ENCODE results near the gene FHOD3.

FHOD3 gene

DNA sequence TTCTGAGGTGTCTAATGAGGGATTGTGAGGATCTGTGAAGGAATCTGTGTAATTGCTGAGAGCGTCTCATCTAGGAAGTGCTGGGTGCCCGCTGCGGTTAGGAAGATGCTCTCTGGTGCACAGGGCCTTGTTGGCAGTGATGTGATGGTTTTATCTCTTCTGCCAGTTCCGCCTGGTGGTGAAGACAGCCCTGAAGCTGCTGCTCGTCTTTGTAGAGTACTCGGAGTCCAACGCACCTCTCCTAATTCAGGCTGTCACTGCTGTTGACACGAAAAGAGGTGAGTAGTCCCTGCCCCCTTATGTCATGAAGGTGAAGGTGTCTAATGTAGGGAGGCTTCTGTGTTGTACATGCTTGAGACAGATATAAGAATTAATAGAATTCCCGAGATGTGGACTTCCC is 297.1 kb downstream of the FHOD3 start:
- DNase-seq (ENCODE audit: low spot score) = no peak

DNA sequence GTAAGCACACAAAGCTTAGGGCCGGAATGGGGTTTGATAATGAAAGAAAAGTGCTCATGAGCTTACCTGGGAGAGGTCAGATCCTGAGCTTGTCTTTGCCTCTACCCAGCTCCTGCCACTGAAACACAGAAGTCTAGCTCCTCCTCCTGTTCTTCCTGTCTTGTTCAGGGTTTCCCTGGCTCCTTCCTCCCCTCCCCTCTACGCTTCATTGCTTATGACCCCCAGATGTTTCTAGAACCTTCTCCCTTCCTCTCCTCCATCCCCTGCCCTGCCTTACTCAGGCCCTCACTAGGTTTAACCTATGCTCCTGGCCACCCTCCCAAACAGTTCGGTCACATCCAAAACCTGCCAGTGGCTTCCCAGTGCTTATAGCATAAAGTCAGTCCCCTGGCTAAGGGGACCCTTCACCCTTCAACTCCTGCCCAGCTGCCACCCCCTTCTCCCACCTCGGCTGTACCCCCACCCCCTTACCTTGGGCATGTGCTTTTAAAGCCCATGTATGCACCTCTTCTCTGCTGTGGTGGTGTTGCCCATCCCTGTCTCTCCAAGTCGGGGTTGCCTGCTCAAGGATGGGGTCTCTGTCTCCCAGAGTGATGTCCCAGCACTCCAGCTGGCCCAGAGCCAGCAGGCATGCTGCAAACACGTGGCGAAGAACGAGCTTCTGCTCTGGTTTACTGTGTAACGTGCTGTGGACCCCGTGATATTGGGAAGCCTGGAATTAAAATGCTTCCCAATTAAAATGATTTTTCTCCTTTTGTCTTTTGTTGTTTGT is 297.7 kb downstream of the FHOD3 start:
- no peak for DNase-seq (ENCODE audit: low spot score)

DNA sequence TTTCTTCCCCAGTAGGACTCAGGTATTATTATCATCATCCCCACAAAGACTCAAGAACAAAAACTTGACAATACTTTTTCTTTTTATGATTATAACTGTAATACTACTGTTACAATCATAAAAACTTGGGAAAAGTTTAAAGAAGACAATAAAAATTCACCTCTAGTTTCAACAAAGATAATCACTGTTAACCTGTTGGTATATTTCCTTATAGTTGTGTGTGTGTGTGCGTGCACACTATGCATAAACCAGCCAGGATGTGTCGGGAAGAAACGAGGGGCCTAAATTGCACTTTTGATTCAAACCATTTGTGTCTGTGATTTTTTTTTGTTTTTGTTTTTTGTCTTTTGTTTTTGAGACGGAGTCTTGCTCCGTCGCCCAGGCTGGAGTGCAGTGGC is 298.3 kb downstream of the FHOD3 start:
- no peak for DNase-seq (ENCODE audit: low spot score)

DNA sequence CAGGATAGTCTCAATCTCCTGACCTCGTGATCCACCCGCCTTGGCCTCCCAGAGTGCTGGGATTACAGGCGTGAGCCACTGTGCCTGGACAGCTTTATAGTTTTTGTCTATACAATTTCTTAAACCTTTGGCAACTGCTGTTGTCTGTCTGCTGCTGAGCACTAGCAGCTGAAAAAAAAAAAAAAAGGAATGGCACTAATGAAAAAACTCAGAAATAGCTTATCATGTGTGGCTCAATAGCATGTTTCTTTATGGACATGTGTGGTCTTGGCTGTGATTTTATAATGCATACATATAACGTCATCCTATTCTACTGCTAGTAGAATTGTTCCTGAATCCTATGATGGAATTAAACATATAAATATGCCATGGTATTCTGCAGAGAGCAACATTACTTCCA is 300.1 kb downstream of the FHOD3 start:
- no peak for DNase-seq (ENCODE audit: low spot score)

DNA sequence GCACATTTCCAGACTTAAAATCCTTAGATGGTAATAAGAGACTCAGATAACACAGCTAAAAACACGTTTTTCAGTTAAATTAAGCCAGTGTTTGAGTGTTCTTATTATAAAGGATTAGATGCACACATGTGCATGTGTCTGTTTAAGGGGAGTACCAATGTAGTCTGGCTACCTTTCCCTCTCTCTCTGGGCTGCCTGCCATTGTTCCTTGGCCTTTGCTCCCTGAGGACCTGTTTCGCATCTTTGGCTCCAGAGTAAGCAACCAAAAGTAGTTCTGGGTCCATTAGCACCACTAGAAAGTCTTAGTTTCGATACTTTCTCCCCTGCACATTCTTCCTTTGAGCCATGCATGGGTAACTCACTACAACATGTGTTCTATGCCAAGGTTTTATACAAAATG is 303.0 kb downstream of the FHOD3 start:
- DNase-seq (ENCODE audit: low spot score) = no peak

DNA sequence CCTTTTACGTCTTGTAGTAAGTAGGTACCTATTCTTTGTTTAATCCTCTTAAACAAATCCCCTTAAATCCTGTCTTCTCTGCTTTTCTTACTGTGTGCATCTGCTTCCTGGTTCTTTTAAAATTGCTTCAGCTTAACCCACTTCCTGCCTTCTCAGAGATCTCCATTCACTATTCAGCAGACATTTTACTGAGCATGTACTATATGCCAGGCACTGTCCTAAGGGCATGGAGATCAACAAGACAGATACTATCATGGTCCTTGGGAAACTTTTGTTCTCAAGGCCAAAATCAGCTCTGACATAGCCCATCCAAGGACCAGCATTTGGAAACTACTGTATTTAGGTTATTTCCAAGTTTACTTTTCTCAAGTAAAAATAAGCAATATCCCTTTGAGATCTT is 303.8 kb downstream of the FHOD3 start:
- no peak for DNase-seq (ENCODE audit: low spot score)

DNA sequence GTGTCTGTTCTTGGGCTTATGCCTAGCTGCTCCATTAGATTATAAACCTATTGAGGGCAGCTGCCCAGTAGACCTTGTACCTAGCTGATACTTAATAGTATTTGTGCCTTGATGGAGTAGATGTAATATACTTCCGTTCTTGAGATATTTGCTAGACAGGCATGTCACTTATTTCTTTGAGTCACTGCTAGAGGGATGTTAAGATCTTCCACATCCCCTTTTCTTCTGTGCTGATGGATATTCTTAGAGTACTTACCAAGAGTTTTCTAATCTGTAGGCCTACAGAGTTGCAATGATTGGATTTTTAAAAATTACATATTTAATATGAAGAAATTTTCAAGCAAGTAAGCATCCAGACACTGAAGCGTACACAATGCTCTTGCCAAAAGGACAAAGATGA is 304.6 kb downstream of the FHOD3 start:
- DNase-seq (ENCODE audit: low spot score) = no peak

DNA sequence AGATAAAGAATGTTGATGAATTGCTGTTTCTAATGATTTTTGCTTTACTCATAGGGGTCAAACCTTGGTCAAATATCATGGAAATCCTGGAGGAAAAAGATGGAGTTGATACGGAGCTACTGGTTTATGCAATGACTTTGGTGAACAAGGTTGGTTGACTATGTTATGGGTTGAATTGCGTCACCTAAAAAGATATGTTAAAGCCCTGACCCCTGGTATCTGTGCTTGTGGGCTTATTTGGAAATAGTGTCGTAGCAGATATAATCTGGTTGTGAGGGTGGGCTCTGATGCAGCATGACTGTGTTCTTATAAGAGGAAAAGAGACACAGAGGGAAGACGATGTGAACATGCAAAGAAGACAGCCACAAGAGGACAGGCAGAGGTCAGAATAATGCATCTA is 305.1 kb downstream of the FHOD3 start:
- no peak for DNase-seq (ENCODE audit: low spot score)

DNA sequence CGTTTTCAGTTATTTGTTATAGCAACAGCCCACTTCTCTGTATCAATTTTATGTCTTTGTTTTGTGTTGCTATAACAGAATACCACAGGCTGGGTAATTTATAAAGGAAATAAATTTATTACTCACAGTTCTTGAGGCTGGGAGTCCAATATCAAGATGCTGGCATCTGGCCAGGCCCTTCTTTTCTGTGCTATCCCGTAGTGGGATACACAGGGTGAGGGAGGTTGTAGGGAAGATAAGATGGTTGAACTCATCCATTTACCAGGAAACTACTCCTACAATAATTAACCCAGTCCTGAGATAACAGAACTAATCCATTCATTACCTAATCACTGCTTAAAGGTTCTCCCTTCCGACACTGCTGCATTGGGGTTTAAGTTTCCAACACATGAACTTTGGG is 310.6 kb downstream of the FHOD3 start:
- no peak for DNase-seq (ENCODE audit: low spot score)

DNA sequence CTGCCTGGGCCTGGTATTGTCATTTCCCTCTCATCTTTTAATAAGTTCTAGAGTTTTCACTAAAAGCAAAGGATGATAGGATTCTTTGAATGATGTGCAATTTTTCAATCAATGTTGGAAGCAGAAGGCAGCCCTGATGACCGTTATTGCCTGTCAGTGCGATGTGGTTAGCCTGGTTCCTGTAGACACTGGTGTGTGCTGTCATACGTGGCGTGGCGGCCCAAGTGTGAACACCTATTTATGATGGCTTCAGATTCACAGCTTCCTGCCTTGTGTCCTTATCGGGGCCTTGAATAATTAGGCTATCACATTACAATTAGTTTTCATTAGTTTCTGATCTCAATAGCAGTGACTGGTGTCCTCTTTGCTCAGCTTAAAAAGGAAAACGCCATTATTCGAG is 312.7 kb downstream of the FHOD3 start:
- DNase-seq (ENCODE audit: low spot score) = no peak

DNA sequence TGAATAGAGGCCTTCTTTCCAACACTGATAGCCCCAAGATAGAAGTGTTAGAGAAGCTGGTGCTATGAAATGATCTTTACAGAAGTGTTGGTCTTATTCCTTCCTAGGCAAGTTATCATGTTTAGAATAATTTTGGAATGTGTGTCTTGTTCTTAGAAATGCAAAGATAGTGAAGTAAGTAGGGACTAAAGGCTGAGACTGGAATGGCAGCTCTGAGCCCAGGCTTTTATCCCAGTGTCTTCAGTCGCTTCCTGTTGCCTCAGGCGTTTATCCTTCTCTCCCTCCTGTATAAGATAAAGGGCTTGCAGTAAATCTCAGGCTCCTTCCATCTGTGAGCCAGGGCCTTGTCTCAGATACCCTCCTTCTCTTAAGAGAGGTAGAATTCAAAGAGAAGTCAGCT is 313.1 kb downstream of the FHOD3 start:
- no peak for DNase-seq (ENCODE audit: low spot score)

DNA sequence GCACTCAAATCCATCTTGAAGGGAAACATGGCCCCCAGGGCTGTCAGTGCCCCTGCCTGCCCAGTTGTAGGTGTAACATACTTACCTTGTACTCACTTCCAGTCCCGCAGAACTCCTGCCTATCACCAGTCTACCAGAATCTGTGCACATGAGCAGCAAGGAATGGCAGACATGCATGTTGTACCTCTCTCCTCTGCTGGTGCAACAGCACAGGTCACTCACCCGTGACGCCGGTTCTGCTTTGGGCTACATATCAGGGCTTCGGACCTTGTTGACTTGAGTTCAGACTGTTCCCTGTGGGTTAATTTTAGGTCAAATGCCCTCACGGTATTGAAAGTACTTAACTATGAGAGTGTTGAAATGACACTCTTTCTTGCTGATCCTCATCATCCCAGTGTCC is 315.6 kb downstream of the FHOD3 start:
- DNase-seq (ENCODE audit: low spot score) = no peak

DNA sequence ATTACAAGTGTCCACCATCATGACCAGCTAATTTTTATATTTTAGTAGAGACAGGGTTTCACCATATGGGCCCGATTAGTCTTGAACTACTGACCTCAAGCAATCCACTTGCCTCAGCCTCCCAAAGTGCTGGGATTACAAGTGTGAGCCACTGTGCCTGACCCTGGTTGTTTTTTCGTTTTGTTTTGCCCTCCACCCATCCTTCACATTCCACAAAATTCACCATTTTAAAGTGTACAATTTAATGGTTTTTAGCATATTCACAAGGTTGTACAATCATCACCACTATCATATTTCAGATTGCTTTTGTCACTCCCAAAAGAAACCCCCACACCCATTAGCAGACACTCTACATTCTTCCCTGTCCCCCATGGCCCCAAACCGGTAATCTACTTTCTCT is 316.3 kb downstream of the FHOD3 start:
- no peak for DNase-seq (ENCODE audit: low spot score)

DNA sequence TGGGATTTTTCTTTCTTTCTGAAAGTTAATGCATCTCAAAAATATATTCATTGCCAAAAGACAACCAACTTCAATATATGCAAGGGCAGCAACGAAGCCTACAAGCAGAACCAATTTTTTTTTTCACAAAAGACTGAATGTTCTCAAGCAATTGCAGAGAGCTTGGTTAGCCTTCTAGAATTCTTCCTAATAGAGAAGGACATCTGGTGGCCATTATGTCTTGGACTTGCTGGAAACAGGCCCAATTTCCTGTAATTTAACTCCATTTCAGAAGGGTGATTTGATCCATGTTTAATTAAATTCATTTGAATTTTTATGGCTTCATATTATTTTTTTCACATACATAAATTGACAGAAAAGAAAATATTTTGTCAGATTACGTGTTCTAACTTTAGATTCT is 323.3 kb downstream of the FHOD3 start:
- DNase-seq (ENCODE audit: low spot score) = no peak

DNA sequence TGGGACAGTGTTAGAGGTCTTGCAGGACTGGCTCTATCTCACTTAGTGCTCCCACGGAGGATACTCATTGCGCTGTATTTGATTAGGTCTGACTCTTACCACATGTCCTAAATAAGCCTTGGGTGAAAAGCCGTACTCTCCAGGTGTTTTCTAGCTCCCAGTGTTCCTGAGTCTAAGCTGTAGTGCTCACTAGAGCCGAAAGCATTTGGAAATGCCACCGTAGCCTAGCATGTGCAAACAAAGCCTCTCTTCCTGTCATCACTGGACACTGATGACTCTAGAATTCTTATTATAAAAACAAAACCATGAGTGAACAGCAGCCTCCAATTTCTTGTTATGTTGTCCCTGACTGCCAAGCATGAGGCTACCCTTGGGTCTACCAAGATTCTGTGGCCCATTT is 325.1 kb downstream of the FHOD3 start:
- no peak for DNase-seq (ENCODE audit: low spot score)

DNA sequence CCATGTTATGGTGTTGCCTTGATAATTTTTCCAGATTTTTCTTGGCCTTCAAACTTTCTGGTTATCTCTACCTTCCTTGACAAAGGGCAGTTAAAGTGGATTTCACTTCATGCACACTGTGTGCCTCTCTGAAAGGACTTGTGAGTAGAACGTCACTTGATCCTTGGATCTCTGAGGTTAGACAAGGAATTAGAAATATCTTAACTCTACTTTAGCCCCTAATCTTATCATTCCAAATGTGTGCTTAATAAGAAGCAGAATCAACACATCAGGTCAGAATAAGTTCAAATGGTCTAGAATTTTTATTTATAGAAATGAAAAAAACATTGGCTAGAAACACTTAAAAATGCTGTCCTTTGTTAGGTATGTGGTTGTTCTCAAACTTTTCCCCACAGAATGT is 325.6 kb downstream of the FHOD3 start:
- DNase-seq (ENCODE audit: low spot score) = no peak

DNA sequence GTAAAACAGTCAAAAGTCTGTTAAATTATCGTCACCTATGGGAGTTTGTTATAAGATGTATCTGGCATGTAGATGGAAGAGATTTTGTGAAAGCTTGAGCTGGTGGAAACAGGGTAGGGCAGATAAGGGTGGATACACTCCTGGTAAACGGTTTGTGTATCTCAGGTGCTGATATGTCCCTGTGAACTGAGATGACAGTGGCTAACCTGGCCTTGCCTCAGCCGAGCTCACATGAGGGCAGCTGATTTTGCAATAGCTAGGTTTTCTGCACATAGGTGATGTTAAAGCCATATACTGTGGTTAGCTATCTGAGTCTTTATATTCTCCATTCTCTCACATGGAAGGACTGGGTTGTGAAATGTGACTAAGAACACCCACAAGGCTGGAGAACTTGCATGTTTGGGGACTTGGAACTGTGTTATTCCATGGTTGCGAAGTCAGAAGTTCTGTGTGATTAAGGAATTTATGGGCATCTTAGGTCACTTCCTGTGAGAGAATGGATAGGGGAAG is 326.2 kb downstream of the FHOD3 start:
- DNase-seq (ENCODE audit: low spot score) = no peak

DNA sequence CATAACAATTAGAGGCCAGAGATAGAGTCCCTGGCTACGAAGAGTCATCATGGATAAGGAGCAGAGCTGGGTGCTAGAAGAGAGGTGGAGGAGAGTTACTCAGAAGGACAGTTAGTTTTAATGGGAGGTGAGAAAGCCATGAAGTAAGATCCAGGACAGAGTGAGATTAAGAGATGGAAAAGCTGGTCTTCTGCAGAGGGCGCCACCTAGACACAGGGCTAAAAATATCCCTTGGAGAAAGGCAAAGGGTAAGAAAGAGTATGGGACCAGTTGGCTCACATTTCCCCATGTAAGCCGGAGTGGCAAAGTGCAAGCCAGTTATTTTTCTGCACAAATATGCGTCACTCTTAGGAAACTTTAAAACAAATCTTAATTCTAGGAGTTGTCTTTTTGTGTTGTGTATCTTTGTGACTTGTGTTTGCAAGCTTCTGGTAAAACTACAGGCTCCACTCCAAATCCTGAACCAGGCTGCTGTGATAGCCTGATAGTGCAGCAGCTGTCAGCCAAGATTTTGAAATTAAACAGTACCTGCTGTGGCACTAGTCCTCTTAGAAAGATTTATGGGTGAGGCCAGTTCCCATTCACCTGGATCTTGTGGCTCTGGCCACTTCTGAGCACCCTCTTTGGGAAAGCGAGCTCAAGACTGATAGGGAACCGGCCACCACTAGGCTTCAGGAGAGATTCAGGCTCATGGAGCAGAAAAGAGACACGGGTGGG is 327.1 kb downstream of the FHOD3 start:
- DNase-seq (ENCODE audit: low spot score) = no peak

DNA sequence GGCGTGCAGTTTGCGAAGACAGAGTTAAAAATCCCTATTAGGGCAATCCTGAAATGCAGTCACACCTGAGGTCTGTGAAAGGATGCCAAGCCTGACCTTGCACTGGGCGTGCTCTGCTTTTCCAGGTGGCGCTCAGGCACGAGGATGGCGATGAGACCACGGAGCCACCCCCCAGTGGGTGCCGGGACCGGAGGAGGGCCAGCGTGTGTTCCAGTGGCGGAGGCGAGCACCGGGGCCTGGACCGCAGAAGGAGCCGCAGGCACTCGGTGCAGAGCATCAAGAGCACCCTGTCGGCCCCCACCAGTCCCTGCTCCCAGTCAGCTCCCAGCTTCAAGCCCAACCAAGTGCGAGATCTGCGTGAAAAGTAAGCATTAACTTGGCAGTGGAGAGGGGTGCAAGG is 327.9 kb downstream of the FHOD3 start:
- DNase-seq (ENCODE audit: low spot score) = no peak

DNA sequence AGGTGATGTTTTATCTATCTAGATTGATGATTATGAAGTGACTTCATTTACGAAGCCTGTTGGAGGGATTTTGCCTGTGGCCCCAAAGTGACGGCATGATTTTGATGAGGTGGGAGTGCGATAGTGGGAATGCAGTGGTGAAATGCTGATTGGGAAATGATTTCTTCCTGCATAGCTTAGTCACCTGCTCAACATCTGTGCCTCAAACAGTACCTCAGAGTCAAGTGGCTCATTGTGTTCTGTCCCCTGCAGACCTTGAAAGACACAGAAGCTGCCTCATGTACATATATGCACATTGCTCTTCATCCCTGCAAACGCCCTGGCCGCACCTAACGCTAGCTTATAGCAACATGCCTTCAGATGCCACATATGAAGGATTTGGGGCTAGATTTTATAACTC is 330.1 kb downstream of the FHOD3 start:
- DNase-seq (ENCODE audit: low spot score) = no peak

DNA sequence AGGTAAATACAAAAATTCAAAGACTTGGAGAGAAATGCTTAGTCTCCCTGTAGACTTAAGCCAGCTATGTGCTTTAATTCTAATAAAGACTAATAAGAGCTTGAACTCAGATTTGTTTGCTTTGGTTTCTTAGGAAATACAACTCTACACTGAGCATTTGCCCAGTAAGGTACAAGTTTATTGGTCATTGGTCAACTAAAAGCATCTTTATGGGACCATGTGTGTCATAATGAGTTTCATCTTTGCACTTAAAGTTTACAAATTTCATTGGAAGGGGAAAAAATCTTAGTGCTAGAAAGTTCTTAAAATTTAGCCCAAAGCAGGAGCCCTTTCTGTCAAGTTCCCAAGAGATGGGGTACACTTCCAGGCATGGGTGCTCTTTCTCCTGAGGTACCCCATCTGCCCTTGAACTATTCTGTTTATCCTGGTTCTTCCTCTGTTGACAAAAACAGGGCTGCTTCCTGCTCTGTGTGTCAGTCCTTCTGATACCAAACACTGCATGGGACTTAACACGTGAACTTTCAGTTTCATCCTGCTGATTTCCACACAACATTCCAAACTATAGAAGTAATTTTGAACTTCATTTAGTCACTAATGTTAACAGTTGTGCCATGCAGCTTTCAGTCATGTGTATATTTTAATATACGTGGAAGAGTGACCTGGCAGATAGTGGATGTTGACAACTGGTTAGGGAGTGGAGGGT is 331.1 kb downstream of the FHOD3 start:
- no peak for DNase-seq (ENCODE audit: low spot score)

DNA sequence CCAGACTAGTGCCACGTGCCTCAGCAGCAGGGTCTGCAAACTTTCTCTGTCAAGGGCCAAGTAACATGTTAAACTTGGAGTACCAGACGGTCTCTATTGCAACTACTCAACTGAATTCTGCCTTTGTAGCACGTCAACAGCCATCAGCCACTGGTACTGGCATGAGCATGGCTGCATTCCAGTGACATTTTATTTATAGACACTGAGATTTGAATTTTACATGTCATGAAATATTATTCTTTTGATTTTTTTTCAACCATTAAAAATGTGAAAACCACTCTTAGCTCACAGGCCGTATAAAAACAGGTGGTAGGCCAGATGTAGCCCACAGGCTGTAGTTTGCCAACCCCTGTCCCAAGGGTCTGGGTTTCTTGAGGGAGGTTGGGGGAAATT is 331.6 kb downstream of the FHOD3 start:
- DNase-seq (ENCODE audit: low spot score) = no peak

DNA sequence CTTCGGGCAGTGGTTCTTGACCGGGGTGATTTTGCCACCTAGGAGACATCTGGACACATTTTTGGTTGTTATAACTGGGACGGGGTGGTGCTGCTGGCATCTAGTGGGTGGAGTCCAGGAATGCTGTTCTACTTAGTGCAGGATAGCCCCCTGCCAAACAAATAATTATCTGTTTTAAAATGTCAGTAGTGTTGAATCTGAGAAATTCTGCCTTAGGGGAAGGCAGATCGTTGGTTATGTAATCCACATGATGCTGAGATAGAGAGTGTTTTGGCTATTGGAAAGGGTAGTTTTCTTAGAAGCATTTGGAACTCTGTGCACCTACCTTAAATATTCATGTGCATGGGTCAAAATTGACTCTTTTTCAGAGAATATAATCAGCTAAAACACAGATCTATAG is 332.3 kb downstream of the FHOD3 start:
- no peak for DNase-seq (ENCODE audit: low spot score)
